HUES6 (cell line): Measurements from ENCODE around the gene NF1.
A peak's percentile ranks its signal among the peaks of the same experiment; 100 is the strongest.

Source experiments
- H3K27ac ChIP-seq: 2 replicates; pipeline ENCODE4 v1.7.0; 2013; ENCODE audit warnings: low read depth, mild to moderate bottlenecking, low read length, inconsistent platforms
- H3K27me3 ChIP-seq: 2 replicates; pipeline ENCODE4 v1.6.1; 2013; ENCODE audit warnings: low read length; ENCODE audit not compliant: control insufficient read depth, insufficient read depth
- H3K36me3 ChIP-seq: 2 replicates; pipeline ENCODE4 v1.6.1; 2013; ENCODE audit warnings: low read length; ENCODE audit not compliant: control insufficient read depth, insufficient read depth
- H3K4me1 ChIP-seq: 2 replicates; pipeline ENCODE4 v1.6.1; 2013; ENCODE audit warnings: low read length; ENCODE audit not compliant: control insufficient read depth, insufficient read depth
- H3K4me3 ChIP-seq: 2 replicates; pipeline ENCODE4 v1.5.1; 2013; ENCODE audit warnings: low read depth, low read length
- H3K9ac ChIP-seq: one replicate; pipeline ENCODE4 v1.6.1; 2013; ENCODE audit warnings: mild to moderate bottlenecking, low read length
- H3K9me3 ChIP-seq: 2 replicates; pipeline ENCODE4 v1.6.1; 2013; ENCODE audit warnings: low read depth, low read length; ENCODE audit not compliant: control insufficient read depth, insufficient read depth

Gene NF1

GRCh38 chr17:31060791-31061550, 33.8 kb upstream of the NF1 start:
- Histone ChIP-seq H3K4me3 (no peak overlapping the region), H3K4me1 (no peaks in the 10 kb centered on the region), H3K36me3 (no peaks in the 10 kb centered on the region), H3K27me3 (no peaks in the 10 kb centered on the region), H3K27ac (no peak overlapping the region), H3K9me3 (no peaks in the 10 kb centered on the region), H3K9ac (no peak overlapping the region)

GRCh38 chr17:31061678-31062077, 33.1 kb upstream of the NF1 start:
- Histone ChIP-seq H3K4me3 (no peak overlapping the region), H3K9me3 (no peaks in the 10 kb centered on the region), H3K36me3 (no peaks in the 10 kb centered on the region), H3K27me3 (no peaks in the 10 kb centered on the region), H3K9ac (no peak overlapping the region), H3K27ac (no peak overlapping the region), H3K4me1 (no peaks in the 10 kb centered on the region)

GRCh38 chr17:31062346-31062745, 32.4 kb upstream of the NF1 start:
- Histone ChIP-seq H3K27me3 (no peaks in the 10 kb centered on the region), H3K36me3 (no peaks in the 10 kb centered on the region), H3K4me1 (no peaks in the 10 kb centered on the region), H3K9me3 (no peaks in the 10 kb centered on the region), H3K4me3 (no peak overlapping the region), H3K9ac (no peak overlapping the region), H3K27ac (no peak overlapping the region)

GRCh38 chr17:31064707-31065106, 30.1 kb upstream of the NF1 start:
- Histone ChIP-seq H3K27me3 (no peaks in the 10 kb centered on the region), H3K36me3 (no peaks in the 10 kb centered on the region), H3K27ac (no peak overlapping the region), H3K9ac (no peak overlapping the region), H3K4me3 (no peak overlapping the region), H3K4me1 (no peaks in the 10 kb centered on the region), H3K9me3 (no peaks in the 10 kb centered on the region)

- Histone ChIP-seq H3K36me3 (no peaks in the 10 kb centered on the region), H3K9ac (no peak overlapping the region), H3K27ac (no peak overlapping the region), H3K4me1 (peaks cover 10% of the 10 kb centered on the region), H3K27me3 (no peaks in the 10 kb centered on the region), H3K4me3 (no peak overlapping the region), H3K9me3 (no peaks in the 10 kb centered on the region)
These were observed 27.0 kb upstream of the NF1 start for GRCh38 chr17:31067691-31068184.

GRCh38 chr17:31068291-31068690, 26.5 kb upstream of the NF1 start:
- Histone ChIP-seq H3K27ac (no peak overlapping the region), H3K36me3 (no peaks in the 10 kb centered on the region), H3K9ac (no peak overlapping the region), H3K4me1 (peaks cover 13% of the 10 kb centered on the region), H3K9me3 (no peaks in the 10 kb centered on the region), H3K4me3 (no peak overlapping the region), H3K27me3 (no peaks in the 10 kb centered on the region)

GRCh38 chr17:31072186-31072585, 22.6 kb upstream of the NF1 start:
- Histone ChIP-seq H3K4me1 (peaks cover 33% of the 10 kb centered on the region), H3K27me3 (no peaks in the 10 kb centered on the region), H3K4me3 (no peak overlapping the region), H3K36me3 (no peaks in the 10 kb centered on the region), H3K9ac (no peak overlapping the region), H3K27ac (0 out of 2 replicates have a peak overlapping the region, but pooled peaks have one; percentile 1), H3K9me3 (no peaks in the 10 kb centered on the region)

- Histone ChIP-seq H3K4me1 (peaks cover 33% of the 10 kb centered on the region), H3K36me3 (no peaks in the 10 kb centered on the region), H3K9me3 (no peaks in the 10 kb centered on the region), H3K27ac (no peak overlapping the region), H3K9ac (no peak overlapping the region), H3K27me3 (no peaks in the 10 kb centered on the region), H3K4me3 (no peak overlapping the region)
These were observed 21.4 kb upstream of the NF1 start for GRCh38 chr17:31073411-31073810.

- no peaks in the 10 kb centered on the region for H3K9me3 ChIP-seq
- no peaks in the 10 kb centered on the region for H3K36me3 ChIP-seq
- no peak overlapping the region for H3K4me3 ChIP-seq
- peaks cover 40% of the 10 kb centered on the region for H3K4me1 ChIP-seq
- no peaks in the 10 kb centered on the region for H3K27me3 ChIP-seq
- H3K27ac ChIP-seq: no peak overlapping the region
- no peak overlapping the region for H3K9ac ChIP-seq
These were observed 19.8 kb upstream of the NF1 start for GRCh38 chr17:31074772-31075555.

GRCh38 chr17:31078290-31078689, 16.5 kb upstream of the NF1 start:
- Histone ChIP-seq H3K4me3 (no peak overlapping the region), H3K9ac (no peak overlapping the region), H3K9me3 (no peaks in the 10 kb centered on the region), H3K27me3 (no peaks in the 10 kb centered on the region), H3K36me3 (no peaks in the 10 kb centered on the region), H3K4me1 (peaks cover 28% of the 10 kb centered on the region), H3K27ac (no peak overlapping the region)

GRCh38 chr17:31079731-31080130, 15.0 kb upstream of the NF1 start:
- Histone ChIP-seq H3K4me1 (peaks cover 18% of the 10 kb centered on the region), H3K4me3 (no peak overlapping the region), H3K27ac (no peak overlapping the region), H3K9me3 (no peaks in the 10 kb centered on the region), H3K27me3 (no peaks in the 10 kb centered on the region), H3K9ac (no peak overlapping the region), H3K36me3 (no peaks in the 10 kb centered on the region)
